K562 (cell line): Measurements from ENCODE around the gene ALPP. TPM values are rescaled to one million over a fixed set of nuclear protein-coding genes. Genes with fewer than 3 reads are reported as not detected.
"Not testable (repeated sequence)": the region's sequence is repeated elsewhere in the genome, so short reads cannot be mapped to it uniquely, and the experiment has no call there.

Source experiments
- ATAC-seq: fragments of 200-7000 bp; cut with Tn5 transposase; 3 replicates; pipeline ENCODE4 v1.9.1; 2020; ENCODE audit warnings: moderate library complexity
- BruUV-seq: library from RNA; stranded (reverse); fragments of 400-500 nt; replicated peaks from 2 replicates; lab custom pipeline; 2021; lab: Mats Ljungman, UMichigan
- CTCF ChIA-PET: fragments of 300-600 bp; formaldehyde crosslinking; extraction: SDS; loops from one replicate; lab custom pipeline; 2021; ENCODE audit warnings: low intra/inter-chr PET ratio; lab: Yijun Ruan, JAX
- POLR2A ChIA-PET: fragments of 300-600, 350-650 bp; sonication (Branson Sonifier 250); formaldehyde crosslinking; extraction: SDS; loops from one replicate; lab custom pipeline; 2021; ENCODE audit warnings: antibody characterized with exemption, inconsistent platforms; lab: Yijun Ruan, JAX
- DNase-seq, 4 experiments: peaks; one replicate each; pipeline versions ENCODE4 v3.0.0 to v3.0.0-alpha.2; 2011 to 2018; ENCODE audit warnings: low spot score in 3 of 4, mixed read lengths in 3 of 4; ENCODE audit errors: extremely low read depth in 1 of 4
- FAIRE-seq: peaks from 2 replicates; lab custom pipeline; 2011; peaks lifted over from hg19 to GRCh38; lab: Jason Lieb, UNC
- H2AFZ ChIP-seq: 2 replicates; pipeline ENCODE4 v1.6.0; 2011; ENCODE audit warnings: low read depth, low read length, control low read depth, inconsistent platforms
- H3K27ac ChIP-seq: fragments of 200-600 bp; 3 replicates; pipeline ENCODE4 v1.8.0; 2011; ENCODE audit warnings: low read depth, mild to moderate bottlenecking, control low read depth, inconsistent platforms, low read length, moderate library complexity, mixed read lengths; ENCODE audit errors: extremely low read depth
- H3K27me3 ChIP-seq, 2 experiments: fragments of 300-600 bp in 1 of 2; 2 replicates in 1 of 2; 3 replicates in 1 of 2; pipeline versions ENCODE4 v1.6.0 to v1.8.0; 2011; ENCODE audit warnings: inconsistent platforms in 2 of 2, low read length in 2 of 2, mild to moderate bottlenecking in 1 of 2, mixed read lengths in 1 of 2, moderate library complexity in 1 of 2; ENCODE audit not compliant: control insufficient read depth in 2 of 2, insufficient read depth in 2 of 2
- H3K36me3 ChIP-seq: fragments of 300-600 bp; 3 replicates; pipeline ENCODE4 v1.8.0; 2011; ENCODE audit warnings: mild to moderate bottlenecking, low read length, inconsistent platforms; ENCODE audit not compliant: control insufficient read depth, insufficient read depth
- H3K4me1 ChIP-seq, 2 experiments: fragments of 200-600 bp in 1 of 2; replicated peaks in 1 of 2; 2 replicates in 1 of 2; 3 replicates in 1 of 2; pipeline versions ENCODE4 v1.5.1 to v1.8.0; 2011; ENCODE audit warnings: inconsistent platforms in 2 of 2, low read length in 2 of 2, mild to moderate bottlenecking in 1 of 2, mixed read lengths in 1 of 2, moderate library complexity in 1 of 2; ENCODE audit not compliant: control insufficient read depth in 2 of 2, insufficient read depth in 2 of 2
- H3K4me2 ChIP-seq: 2 replicates; pipeline ENCODE4 v1.6.1; 2011; ENCODE audit warnings: low read length, control low read depth, inconsistent platforms, mixed read lengths; ENCODE audit not compliant: insufficient read depth
- H3K4me3 ChIP-seq: fragments of 200-600 bp; sonication (generic), shearing (Covaris generic); 2 replicates; pipeline ENCODE4 v1.5.1; 2016; ENCODE audit warnings: control low read depth, inconsistent platforms
- H3K79me2 ChIP-seq: fragments of 200-600 bp; 3 replicates; pipeline ENCODE4 v1.8.0; 2011; ENCODE audit warnings: low read length, inconsistent platforms; ENCODE audit not compliant: control insufficient read depth, insufficient read depth
- H3K9ac ChIP-seq, 2 experiments: 2 replicates each; pipeline versions ENCODE4 v1.6.0 to v1.6.1; 2011; ENCODE audit warnings: low read depth in 2 of 2, low read length in 2 of 2, control low read depth in 1 of 2, inconsistent platforms in 1 of 2, mild to moderate bottlenecking in 1 of 2, mixed read lengths in 1 of 2; ENCODE audit not compliant: insufficient read depth in 1 of 2
- H3K9me1 ChIP-seq: one replicate; pipeline ENCODE4 v1.6.0; 2011; ENCODE audit warnings: inconsistent platforms, mild to moderate bottlenecking, low read length, moderate library complexity; ENCODE audit not compliant: control insufficient read depth, insufficient read depth
- H3K9me3 ChIP-seq: replicated peaks from 2 replicates; pipeline ENCODE4 v1.5.1; 2011; ENCODE audit warnings: low read depth, low read length, inconsistent platforms; ENCODE audit not compliant: control insufficient read depth, insufficient read depth
- H4K20me1 ChIP-seq: replicated peaks from 2 replicates; pipeline ENCODE4 v1.6.1; 2011; ENCODE audit warnings: low read length, inconsistent platforms, mixed read lengths; ENCODE audit not compliant: control insufficient read depth, insufficient read depth
- CREB1 ChIP-seq, 2 experiments: sonication (generic) in 1 of 2; formaldehyde crosslinking in 1 of 2; IDR thresholded peaks; 2 replicates each; pipeline versions ENCODE4 v1.6.1 to v1.8.0; 2012 to 2022; ENCODE audit warnings: inconsistent platforms in 1 of 2, mild to moderate bottlenecking in 1 of 2, missing genetic modification reagents in 1 of 2, moderate library complexity in 1 of 2
- DPF2 ChIP-seq: fragments of 450-650 bp; IDR thresholded peaks from 2 replicates; pipeline ENCODE4 v1.6.1; 2016
- FOXJ2 ChIP-seq: fragments of 200-800 bp; sonication (Bioruptor generic); IDR thresholded peaks from 2 replicates; pipeline ENCODE4 v1.6.1; 2016; ENCODE audit warnings: missing genetic modification characterization, missing compliant biosample characterization
- GATAD2B ChIP-seq: fragments of 450-650 bp; IDR thresholded peaks from 2 replicates; pipeline ENCODE4 v1.6.1; 2017; ENCODE audit warnings: mild to moderate bottlenecking, borderline replicate concordance
- HDGF ChIP-seq: fragments of 450-650 bp; IDR thresholded peaks from 2 replicates; pipeline ENCODE4 v1.6.1; 2016
- PRPF4 ChIP-seq: fragments of 200-400 bp; formaldehyde crosslinking; IDR thresholded peaks from one replicate; pipeline ENCODE4 v1.6.1; 2017; ENCODE audit warnings: low read length, low read depth, mild to moderate bottlenecking; ENCODE audit not compliant: insufficient read depth, poor library complexity, severe bottlenecking
- RAD21 ChIP-seq, 2 experiments: fragments of 250-450 bp in 1 of 2; fragments of 450-650 bp in 1 of 2; sonication (Bioruptor Pico) in 1 of 2; formaldehyde crosslinking in 1 of 2; IDR thresholded peaks in 1 of 2; conservative IDR thresholded peaks in 1 of 2; 2 replicates each; pipeline versions ENCODE4 v1.4.0 to v1.8.0; 2020 to 2022; ENCODE audit warnings: mild to moderate bottlenecking in 2 of 2, moderate library complexity in 1 of 2
- SNIP1 ChIP-seq: fragments of 450-650 bp; IDR thresholded peaks from 2 replicates; pipeline ENCODE4 v1.7.1; 2017; ENCODE audit warnings: low read depth, mild to moderate bottlenecking
- WHSC1 ChIP-seq: IDR thresholded peaks from one replicate; pipeline ENCODE4 v1.6.1; 2012; ENCODE audit warnings: low read length, control low read depth, inconsistent platforms
- YY1 ChIP-seq, 3 experiments: IDR thresholded peaks; 2 replicates each; pipeline ENCODE4 v1.6.1; 2011; ENCODE audit warnings: low read length in 2 of 3, mild to moderate bottlenecking in 2 of 3, moderate library complexity in 2 of 3, borderline replicate concordance in 1 of 3, control low read depth in 1 of 3, low read depth in 1 of 3; ENCODE audit not compliant: insufficient read depth in 3 of 3, insufficient replicate concordance in 2 of 3, control insufficient read depth in 1 of 3, insufficient read length in 1 of 3; ENCODE audit errors: extremely low read depth in 1 of 3
- ZNF12 ChIP-seq: sonication (generic); formaldehyde crosslinking; IDR thresholded peaks from 2 replicates; pipeline ENCODE4 v1.4.0; 2020; ENCODE audit warnings: mild to moderate bottlenecking, missing genetic modification reagents
- ZNF282 ChIP-seq: sonication (generic); formaldehyde crosslinking; IDR thresholded peaks from 2 replicates; pipeline ENCODE4 v1.8.1; 2023; ENCODE audit warnings: missing genetic modification reagents
- ZNF766 ChIP-seq: fragments of 200-800 bp; sonication (Bioruptor generic); conservative IDR thresholded peaks from 2 replicates; pipeline ENCODE4 v1.6.1; 2016; ENCODE audit warnings: missing genetic modification characterization, missing compliant biosample characterization
- WGBS: fragments of 100-300 bp; shearing (Covaris generic); methylation state at CpG from one replicate; pipeline ENCODE4 v1.1.6; 2016; ENCODE audit warnings: low coverage, mixed read lengths; ENCODE audit not compliant: insufficient coverage; ENCODE audit errors: missing lambda C conversion rate; 5-methylcytosine and 5-hydroxymethylcytosine counted together
- in situ Hi-C: fragments of 300-500 bp; cut with MboI; formaldehyde crosslinking; loops from 4 replicates; pipeline ENCODE4 v1.15.0; 2018; ENCODE audit warnings: inconsistent platforms, mixed read lengths
- intact Hi-C: fragments of 100-400 bp; cut with micrococcal nuclease; formaldehyde crosslinking; loops from 2 replicates; pipeline ENCODE4 v1.14.2; 2022
- polyA plus RNA-seq, 8 experiments: library from polyadenylated mRNA; depleted of rRNA in 4 of 8; stranded (reverse) in 5 of 8; unstranded in 3 of 8; fragments of >200 nt; fragmentation: Nextera tagmentation in 2 of 8; fragmentation: Illumina TruSeq in 1 of 8; extraction: Ambion mirVana in 2 of 8; extraction: Trizol in 1 of 8; gene quantifications; 2 replicates each; pipeline versions ENCODE4 v1.2.1 to v1.2.3, GENCODE V29; 2011 to 2014; ENCODE audit warnings: inconsistent platforms in 1 of 8, missing spikeins in 1 of 8
- total RNA-seq, 7 experiments: library from RNA; depleted of rRNA in 6 of 7; stranded (reverse); fragments of >200 nt in 6 of 7; fragmentation: Illumina TruSeq in 2 of 7; extraction: Trizol in 2 of 7; gene quantifications; 2 replicates each; pipeline versions ENCODE4 v1.2.1 to v1.2.3, GENCODE V29; 2011 to 2021; ENCODE audit warnings: low replicate concordance in 1 of 7

The ALPP gene
- total and polyA plus RNA-seq, 9 of the 15 experiments (the other 6 are each of a cell fraction or from before 2014, with no cell fraction given): 0.03 TPM; not detected in 8

DNA sequence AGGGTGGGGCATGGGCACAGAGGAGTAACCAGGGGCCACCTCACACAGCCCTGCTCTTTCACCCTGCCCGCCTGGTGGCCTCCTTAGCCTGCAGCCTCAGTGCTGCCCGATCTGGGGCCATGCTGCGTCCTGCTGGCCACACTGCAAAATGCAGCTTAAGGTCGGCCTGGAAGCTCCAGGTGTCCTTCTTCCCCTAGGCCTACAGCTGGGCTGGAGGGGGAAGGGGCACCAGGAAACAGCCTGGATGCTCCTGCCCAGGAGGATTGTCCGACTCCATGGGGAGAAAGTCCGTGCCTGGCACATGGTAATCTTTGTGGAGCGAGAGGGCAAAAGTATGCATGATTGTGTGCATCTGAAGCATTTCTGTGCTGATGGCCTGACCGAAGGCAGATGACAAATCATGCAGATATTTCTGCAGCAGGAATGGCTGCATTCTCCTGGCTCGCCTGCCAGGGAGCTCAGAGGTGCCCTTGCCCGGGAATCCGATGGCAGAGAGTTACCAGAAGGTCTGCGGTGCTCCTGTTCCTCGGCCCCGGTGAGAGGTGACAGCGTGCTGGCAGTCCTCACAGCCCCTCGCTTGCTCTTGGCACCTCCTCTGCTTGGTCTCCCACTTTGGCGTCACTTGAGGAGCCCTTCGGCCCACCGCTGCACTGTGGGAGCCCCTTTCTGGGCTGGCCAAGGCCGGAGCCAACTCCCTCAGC lies 12.8 kb upstream of the ALPP start (continued):
- TF ChIP-seq FOXJ2 (tag) (no peak), YY1 (IDR thresholded peaks at IDR 0.05; ENCODE audit: borderline replicate concordance in 1 of 3, control insufficient read depth in 1 of 3, extremely low read depth in 1 of 3, insufficient read depth in 3 of 3, insufficient read length in 1 of 3, insufficient replicate concordance in 2 of 3, low read depth in 1 of 3, low read length in 2 of 3) (no peak), ZNF282 (no peak), DPF2 (no peak), CREB1 (IDR thresholded peaks at IDR 0.05) (no peak), CREB1 (CRISPR knock-in tag; IDR thresholded peaks at IDR 0.05) (no peak), ZNF12 (CRISPR knock-in tag) (no peak), WHSC1 (no peak), SNIP1 (no peak), PRPF4 (no peak), RAD21 (CRISPR knock-in tag; conservative IDR thresholded peaks at IDR 0.05 in 1 of 2, IDR thresholded peaks at IDR 0.05 in 1 of 2) (peak in 1 of 2 experiments; percentile 49; a peak in 2 of 4 replicates), HDGF (no peak), ZNF766 (CRISPR knock-in tag) (no peak), GATAD2B (no peak)

DNA sequence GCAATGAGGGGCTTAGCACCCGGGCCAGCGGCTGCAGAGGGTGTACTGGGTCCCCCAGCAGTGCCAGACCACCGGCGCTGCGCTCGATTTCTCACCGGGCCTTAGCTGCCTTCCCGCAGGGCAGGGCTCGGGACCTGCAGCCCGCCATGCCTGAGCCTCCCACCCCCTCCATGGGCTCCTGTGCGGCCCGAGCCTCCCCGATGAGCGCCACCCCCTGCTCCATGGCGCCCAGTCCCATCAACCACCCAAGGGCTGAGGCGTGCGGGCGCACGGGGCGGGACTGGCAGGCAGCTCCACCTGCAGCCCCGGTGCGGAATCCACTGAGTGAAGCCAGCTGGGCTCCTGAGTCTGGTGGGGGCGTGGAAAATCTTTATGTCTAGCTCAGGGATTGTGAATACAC lies 12.1 kb upstream of the ALPP start:
- in situ Hi-C loops, H3K27ac ChIP-seq, DNase-seq, H2AFZ ChIP-seq, H3K9me3 ChIP-seq, H3K36me3 ChIP-seq, H3K4me3 ChIP-seq, H3K9ac ChIP-seq, BruUV-seq, FAIRE-seq, H3K4me2 ChIP-seq, H3K9me1 ChIP-seq, H3K79me2 ChIP-seq, CTCF ChIA-PET, H4K20me1 ChIP-seq, ATAC-seq, H3K4me1 ChIP-seq: not testable (repeated sequence)
- intact Hi-C loops: loop anchor here (5.0 kb wide), 1 partner anchor 76 kb away; no protein-coding TSS in a partner anchor
- WGBS: 0% methylated on average over 2 of the region's 23 CpGs
- peaks cover 0 to 13% of the 10 kb centered on the region in 2 experiments; a peak in 1 of 5 replicates for H3K27me3 ChIP-seq
- POLR2A ChIA-PET: interaction anchor here (0.8 kb wide), 1 partner anchor 12 kb away, joined by 3 read pairs; no protein-coding TSS in a partner anchor
